ENCODE results near the gene ZMIZ1.
"Not testable (repeated sequence)": the region's sequence is repeated elsewhere in the genome, so short reads cannot be mapped to it uniquely, and the experiment has no call there.

Gene ZMIZ1

GRCh38 chr10:79030705-79031104 is 38.1 kb upstream of the ZMIZ1 start:
- DNase-seq = no peak

GRCh38 chr10:79031723-79032122 is 37.0 kb upstream of the ZMIZ1 start:
- DNase-seq = no peak

DNA sequence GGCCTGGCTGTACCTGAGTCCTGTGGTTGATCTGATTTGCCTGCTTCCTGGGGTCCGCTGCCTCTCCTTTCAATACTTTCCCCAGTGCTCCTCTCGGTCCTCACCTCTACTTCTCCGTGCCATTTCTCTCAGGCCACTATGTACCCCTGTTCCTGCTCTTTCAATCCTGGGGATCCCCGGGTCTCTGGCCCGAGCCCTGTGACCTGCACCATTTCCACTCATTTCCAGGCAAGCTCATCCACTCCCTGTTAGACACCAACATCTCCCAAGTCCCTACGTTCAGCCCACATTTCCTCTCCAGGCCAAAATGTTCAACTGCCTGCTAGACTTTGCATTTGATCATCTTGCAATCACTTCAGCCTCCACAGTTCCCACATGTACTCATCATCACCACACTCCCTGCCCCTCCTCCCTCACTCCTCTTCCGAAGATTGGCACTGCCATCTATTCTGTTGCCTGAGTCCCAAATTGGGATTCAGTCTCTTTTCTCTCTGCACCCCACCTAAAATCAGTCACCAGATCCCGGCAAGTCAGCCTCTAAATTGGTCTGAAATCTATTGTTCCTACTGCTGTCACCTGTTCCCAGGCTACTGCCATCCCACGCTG is 34.4 kb upstream of the ZMIZ1 start:
- no peak for DNase-seq

DNA sequence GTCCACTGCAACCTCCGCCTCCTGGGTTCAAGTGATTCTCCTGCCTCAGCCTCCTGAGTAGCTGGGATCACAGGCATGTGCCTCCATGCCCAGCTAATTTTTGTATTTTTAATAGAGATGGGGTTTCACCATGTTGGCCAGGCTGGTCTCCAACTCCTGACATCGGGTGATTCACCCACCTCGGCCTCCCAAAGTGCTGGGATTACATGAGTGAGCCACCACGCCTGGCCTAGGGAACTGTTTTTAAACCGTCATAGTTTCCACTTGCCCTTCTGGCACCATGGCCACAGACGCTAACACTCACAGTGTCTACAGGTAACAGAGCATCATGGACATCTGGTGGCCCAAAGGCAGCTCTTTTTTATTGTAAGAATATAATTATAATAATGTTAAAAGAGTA is 32.4 kb upstream of the ZMIZ1 start:
- DNase-seq = not testable (repeated sequence)

GRCh38 chr10:79038104-79038840 is 30.5 kb upstream of the ZMIZ1 start:
- DNase-seq = no peak

- DNase-seq = no peak
Measured at GRCh38 chr10:79038841-79039201, 29.9 kb upstream of the ZMIZ1 start.

GRCh38 chr10:79042639-79043411 is 25.9 kb upstream of the ZMIZ1 start:
- no peak for DNase-seq

GRCh38 chr10:79044036-79044632 is 24.6 kb upstream of the ZMIZ1 start:
- no peak for DNase-seq

- DNase-seq = no peak
Measured at GRCh38 chr10:79044846-79045245, 23.9 kb upstream of the ZMIZ1 start.

GRCh38 chr10:79045566-79046175 is 23.1 kb upstream of the ZMIZ1 start:
- no peak for DNase-seq

- DNase-seq = no peak
Measured at GRCh38 chr10:79046326-79046725, 22.4 kb upstream of the ZMIZ1 start.

DNA sequence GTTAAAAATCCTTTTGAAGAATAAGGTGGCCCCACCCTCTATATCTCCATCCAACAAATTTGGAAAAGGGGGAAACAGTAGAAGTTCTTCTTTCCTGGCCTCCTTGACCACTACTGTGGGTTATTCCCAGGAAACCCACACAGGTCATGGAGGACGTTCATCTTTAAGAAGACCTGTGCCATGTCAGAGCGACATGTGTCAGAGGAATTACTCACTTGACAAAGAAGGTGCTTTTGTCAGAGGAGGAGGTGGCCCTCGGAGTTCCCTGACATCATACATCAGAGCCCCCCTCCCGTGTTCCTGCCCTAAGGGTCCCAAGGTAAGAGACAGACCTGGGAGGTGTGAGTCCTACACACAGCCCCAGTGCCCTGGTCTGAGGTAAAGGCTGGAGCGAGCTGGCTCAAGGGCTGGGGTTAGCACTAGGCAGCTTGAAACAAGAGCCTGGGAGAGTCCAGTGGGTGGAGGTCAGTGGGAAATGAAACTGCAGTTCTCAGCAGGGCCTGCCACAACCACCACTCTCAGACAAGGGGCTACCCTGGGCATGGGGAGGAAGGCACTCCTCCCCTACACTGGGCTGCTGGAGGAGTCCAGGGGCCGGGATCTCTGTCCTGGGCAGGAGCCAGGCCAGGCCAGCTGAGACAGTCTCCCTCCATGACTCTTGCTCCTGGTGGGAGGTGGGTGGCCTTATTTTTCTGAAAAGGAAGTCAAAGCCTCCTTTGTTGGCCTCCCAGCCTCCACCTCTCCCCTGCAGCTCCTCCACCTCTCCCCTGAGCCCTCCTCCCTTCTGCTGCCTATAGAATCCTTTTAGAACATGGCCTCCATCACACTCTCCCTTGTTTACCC is 21.8 kb upstream of the ZMIZ1 start:
- DNase-seq = no peak

GRCh38 chr10:79047584-79047874 is 21.2 kb upstream of the ZMIZ1 start:
- DNase-seq = no peak

DNA sequence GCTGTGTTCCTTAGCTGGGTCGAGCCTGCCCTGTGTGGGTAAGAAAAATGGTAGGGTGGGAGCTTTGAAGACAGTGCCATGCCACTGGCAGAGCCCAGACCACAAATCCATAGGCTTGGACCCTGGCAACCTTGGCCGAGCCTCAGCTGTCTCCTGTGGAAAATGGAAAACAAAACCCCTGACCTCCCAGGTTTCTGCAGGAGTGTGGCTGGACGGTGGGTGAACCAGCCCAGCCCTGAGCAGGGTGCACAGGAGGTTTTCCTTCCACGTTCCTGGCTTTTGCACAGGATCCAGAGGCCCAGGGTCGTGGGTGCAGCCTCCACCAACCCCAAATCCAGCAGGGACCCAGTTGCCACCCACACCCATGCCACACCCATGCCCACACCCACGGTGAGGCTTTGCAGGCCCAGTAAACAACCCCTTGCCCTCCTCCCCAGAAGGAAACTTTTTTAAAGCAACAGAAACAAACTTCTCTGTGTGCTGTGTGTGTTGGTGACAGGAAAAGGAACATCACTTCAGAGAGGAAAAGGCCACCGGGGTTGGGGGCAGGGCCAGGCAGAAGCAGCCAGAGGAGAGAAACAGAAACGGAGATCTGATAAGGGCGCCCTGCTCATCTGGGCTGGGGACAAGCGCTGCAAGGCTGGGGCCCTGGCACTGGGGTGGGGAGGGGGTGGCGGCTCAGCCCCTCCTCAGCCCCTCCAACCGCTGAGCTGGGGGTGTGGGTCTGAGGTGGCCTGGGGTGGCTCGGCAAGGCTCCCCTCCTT is 20.7 kb upstream of the ZMIZ1 start:
- no peak for DNase-seq

DNA sequence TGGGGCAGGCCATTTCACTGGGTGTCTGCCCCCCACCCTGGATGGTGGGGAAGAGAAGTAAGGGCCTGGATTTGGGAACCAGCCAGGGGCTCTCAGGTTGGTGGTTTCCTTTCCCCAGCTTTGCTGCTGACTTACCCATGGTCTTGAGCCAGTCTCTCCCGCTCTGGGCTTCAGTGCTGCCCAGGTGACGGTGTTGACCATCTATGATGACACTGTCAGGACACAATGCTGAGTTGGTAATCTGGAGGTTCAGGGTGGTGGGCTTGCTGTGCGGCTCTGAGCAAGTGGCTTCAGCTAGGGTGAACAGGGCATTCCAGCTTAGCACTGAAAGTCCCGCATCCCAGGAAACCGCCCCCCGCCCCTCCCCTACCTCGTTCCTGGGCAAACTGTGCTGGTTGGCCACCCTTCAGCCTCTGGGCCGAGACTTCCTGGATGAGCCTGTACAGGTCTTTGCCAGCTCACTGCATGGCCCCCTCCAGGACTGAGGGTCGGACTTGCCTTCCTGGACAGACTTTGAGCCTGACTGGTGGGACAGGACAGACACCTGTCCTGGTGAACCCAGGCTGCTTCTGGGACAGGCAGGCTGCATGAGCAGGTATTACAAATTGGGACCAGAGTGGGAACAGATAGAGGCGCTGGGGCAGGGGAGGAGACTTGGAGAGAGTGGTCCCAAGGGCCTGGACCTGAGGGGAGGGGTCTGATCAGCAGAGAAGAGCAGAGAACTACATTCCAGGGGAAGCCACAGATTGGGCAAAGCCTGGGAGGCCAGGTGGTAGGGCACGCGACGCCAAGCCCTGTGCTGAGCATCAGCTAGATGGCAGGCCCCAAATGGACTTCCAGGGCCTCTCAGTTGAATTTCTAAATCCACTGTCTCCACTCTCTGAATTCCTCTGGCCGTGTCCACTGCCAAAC is 19.9 kb upstream of the ZMIZ1 start:
- DNase-seq = no peak

- DNase-seq = no peak
Measured at GRCh38 chr10:79049931-79050895, 18.6 kb upstream of the ZMIZ1 start.

DNA sequence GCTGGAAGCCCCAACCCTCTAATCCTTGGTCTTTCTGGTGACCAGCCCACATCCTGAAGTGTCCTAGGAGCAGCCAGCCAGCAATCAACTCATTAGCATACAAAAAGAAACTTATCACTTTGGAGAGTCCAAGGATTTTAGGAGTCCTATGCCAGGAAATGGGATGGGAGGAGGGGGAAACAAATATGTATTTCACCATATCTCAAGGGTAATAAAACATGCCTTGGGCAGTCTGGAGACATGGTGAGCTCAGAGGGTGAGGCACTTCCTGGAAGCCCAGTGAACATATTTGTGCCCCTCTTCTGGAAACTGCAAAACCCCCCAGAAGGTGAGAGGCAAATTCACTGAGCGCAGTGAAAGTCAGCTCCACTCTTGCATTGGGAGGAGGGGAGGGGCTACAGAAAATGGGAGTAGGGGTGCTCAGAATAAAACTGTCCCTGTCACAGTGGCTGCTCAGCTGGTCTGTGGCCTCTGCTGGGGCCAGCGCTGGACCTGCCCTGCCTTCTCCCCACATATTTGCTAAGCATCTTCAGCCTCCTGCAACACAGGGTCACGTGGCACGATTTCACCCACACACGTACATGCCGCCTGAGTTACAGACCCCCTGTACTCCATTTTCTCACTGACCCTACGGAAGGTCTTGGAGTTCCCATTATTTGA is 17.7 kb upstream of the ZMIZ1 start:
- DNase-seq = no peak

DNA sequence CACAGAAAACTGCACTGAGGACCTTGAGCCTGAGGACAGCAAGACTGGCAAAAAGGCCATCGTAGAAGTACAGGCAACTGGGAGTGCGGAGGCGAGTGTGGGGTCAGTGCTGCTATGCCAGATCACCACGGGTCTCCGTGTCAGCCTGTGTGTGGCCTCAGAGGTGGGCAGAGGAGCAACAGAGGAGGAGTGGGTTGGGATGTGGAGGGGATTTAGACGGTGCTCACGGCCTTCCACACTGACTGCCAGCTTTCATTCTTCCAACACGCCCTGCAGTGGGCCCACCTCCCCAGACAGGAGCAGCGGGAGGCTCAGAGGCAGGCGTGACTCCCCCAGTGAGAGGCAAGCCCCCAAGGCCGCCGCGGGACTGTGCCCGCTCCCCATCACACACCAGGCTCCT is 17.0 kb upstream of the ZMIZ1 start:
- DNase-seq = no peak

All from amniotic stem cell (primary cell).